Adipose tissue (tissue), 3 donors: ENCODE results near the gene GPLD1. TPM values are rescaled to one million over a fixed set of nuclear protein-coding genes. Genes with fewer than 3 reads are reported as not detected.
"Not testable (repeated sequence)": the region's sequence is repeated elsewhere in the genome, so short reads cannot be mapped to it uniquely, and the experiment has no call there.

Experiments used
- H3K27ac ChIP-seq: one replicate; pipeline ENCODE4 v1.5.1; 2013; ENCODE audit warnings: low read depth, low read length
- WGBS, 3 donors: extraction: QIAGEN DNeasy Blood & Tissue Kit; methylation state at CpG; one replicate each; pipeline ENCODE4 v1.1.7; 2013; 5-methylcytosine and 5-hydroxymethylcytosine counted together
- polyA plus RNA-seq, 3 donors: library from polyadenylated mRNA; stranded (reverse); fragments of 200-250 nt; gene quantifications; one replicate each; pipeline ENCODE4 v1.2.3, GENCODE V29; 2013
- donor health status: healthy with polysubstance abuse.
- donor health status: Bipolar disorder and iron deficiency.
- donor health status: healthy.

GPLD1 gene
- polyA plus RNA-seq, 3 donors, result 0.52 to 1.7 (median 0.67) TPM

DNA sequence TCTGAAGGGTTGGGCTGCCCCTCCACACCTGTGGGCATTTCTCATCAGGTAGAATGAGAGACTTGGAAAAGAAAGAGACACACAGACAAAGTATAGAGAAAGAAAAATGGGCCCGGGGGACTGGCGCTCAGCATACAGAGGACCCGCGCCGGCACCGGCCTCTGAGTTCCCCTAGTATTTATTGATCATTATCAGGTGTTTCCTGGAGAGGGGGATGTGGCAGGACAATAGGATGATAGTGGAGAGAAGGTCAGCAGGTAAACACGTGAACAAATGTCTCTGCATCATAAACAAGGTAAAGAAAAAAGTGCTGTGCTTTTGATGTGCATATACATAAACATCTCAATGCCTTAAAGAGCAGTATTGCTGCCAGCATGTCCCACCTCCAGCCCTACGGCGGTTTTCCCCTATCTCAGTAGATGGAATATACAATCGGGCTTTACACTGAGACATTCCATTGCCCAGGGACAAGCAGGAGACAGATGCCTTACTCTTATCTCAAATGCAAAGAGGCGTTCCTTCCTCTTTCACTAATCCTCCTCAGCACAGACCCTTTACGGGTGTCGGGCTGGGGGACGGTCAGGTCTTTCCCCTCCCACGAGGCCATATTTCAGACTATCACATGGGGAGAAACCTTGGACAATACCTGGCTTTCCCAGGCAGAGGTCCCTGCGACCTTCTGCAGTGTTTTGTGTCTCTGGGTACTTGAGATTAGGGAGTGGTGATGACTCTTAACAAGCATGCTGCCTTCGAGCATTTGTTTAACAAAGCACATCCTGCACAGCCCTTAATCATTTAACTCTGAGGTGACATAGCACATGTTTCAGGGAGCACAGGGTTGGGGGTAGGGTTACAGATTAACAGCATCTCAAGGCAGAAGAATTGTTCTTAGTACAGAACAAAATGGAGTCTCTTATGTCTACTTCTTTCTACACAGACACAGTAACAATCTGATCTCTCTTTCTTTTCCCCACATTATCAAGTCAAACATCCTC lies 89.0 kb downstream of the GPLD1 start:
- WGBS, 3 donors, result 18 to 30% (median 19%) methylated on average over 17 of the region's 17 CpGs
- not testable (repeated sequence) for H3K27ac ChIP-seq

DNA sequence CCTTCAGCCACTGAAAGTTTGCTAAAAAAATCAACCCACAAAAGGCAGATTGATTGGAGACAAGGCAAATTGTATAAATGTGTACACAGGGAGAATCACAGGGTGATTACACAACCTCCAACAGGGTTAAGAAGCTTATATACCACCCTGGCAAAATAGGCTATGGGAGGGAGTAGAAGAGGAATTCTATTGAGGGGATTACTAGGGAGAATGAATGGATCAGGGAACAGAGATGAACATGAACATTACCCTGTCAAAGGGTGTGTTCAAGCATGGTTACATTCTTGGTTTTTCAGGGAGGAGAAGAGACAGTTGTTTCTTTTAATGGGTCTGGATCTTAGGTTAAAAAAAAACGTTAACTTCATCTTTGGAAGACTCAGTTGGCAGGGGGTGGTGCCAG lies 91.7 kb downstream of the GPLD1 start:
- H3K27ac ChIP-seq, result no peak overlapping the region
- WGBS, 3 donors, result 44 to 70% (median 67%) methylated on average over 1 of the region's 1 CpG

DNA sequence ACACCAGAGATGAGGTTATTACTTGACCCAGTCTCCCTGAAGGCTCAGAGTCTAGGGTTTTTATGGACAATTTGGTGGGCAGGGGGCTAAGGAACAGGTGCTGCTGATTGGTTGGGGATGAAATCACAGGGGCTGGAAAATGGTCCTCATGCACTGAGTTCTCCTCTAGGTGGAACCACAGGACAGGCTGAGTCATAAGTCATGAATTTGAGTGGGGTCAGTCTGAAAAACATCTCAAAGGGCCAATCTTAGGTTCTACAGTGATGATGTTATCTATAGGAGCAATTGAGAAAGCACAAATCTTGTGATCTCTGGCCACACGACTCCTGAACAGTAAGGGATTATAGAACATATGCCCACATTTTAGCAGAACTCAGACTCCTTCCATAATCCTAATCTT lies 92.6 kb downstream of the GPLD1 start:
- 81 to 91% (median 82%) methylated on average over 1 of the region's 1 CpG for WGBS, 3 donors

DNA sequence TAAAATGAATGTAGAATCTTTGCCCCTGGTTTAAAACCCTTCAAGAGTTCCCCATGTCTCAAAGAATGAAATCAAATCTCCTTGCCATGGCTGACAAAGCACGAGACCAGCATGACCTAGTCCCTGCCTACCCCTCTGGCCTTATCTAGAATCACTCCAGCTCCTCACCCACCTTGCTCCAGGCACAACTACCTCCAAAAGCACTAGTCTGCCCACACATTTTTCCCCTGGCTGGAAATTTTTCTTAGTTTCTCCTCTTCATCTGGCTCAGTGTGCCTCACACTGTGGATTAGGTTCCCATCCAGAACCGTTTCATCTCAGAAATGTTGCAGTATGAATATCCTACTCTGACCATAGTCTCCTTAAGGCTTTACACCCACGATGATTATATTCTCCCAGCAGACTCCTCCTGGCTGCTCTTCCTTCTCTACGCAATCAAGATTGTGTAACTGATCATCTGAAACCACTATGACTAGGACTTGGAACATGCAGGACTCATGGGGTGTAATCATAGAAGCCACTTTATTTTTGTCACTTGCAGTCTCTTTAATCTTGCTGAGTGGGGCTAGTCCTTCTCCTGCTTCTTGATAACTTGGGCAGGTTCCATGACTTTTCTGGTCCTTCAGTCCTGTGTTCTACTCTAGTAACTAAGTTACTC lies 94.5 kb downstream of the GPLD1 start:
- 48 to 83% (median 53%) methylated on average over 4 of the region's 4 CpGs for WGBS, 3 donors
- H3K27ac ChIP-seq, result no peak overlapping the region

More for the DNA sequence above, 92.6 kb downstream of the GPLD1 start:
- H3K27ac ChIP-seq, result no peak overlapping the region

DNA sequence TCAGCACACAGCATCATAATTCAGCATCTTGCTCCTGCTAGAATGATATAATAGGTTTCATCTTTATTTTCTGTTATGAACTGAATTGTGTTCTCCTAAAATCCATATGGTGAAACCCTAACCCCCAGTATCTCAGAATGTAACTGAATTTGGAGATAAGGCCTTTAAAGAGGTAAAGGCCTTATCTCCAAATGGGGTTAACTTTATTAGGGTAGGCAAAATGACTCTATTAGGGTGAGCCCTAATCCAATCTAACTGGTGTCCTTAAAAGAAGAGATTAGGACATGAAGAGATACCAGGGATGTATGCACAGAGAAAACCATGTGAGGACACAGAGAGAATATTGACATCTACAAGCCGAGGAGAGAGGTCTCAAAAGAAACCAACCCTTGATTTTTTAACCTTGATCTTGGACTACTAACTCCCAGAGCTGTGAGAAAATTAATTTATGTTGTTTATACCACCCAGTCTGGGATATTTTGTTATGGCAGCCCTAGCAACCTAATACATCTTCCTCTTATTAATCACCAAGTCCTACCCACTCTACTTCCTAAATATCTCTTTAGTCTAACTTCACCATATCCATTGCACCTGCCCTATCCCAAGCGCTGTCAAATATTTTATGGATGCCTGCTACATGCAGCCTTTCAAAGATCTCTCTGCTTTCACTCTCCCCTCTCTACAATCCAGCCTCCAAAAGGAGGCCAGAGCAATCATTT lies 95.2 kb downstream of the GPLD1 start:
- no peak overlapping the region for H3K27ac ChIP-seq

DNA sequence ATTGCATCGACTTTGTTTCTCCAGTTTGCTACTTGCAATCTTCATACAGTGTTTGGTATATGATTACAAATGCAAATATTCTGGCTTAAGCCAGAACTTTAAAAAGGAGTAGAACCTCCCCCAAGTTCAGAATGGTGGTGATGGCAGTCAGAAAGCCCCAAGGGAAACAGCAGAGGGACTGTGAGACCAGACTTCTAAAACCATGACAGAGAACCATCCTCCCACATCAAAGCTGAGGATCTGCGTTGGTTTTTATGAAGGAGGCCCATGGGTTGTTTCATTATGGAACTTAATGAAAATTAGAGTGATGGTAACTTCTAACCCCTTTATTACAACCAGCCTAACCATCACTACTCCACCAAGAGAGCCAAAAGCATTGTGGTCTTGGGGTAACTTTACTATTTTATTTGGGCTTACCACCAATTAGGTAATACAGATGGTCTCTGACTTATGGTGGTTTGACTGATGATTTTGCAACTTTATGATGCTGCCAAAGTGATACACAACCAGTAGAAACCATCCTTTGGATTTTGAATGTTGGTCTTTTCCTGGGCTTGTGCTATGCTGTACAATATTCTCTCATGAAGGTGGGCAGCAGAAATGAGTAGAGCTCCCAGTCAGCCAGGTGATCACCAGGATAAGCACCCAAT lies 97.5 kb downstream of the GPLD1 start:
- 83 to 85% (median 83%) methylated on average over 2 of the region's 2 CpGs for WGBS, 3 donors
- H3K27ac ChIP-seq, result no peak overlapping the region

More for the DNA sequence above, 95.2 kb downstream of the GPLD1 start:
- WGBS, 3 donors, result 89 to 94% (median 91%) methylated on average over 2 of the region's 2 CpGs

DNA sequence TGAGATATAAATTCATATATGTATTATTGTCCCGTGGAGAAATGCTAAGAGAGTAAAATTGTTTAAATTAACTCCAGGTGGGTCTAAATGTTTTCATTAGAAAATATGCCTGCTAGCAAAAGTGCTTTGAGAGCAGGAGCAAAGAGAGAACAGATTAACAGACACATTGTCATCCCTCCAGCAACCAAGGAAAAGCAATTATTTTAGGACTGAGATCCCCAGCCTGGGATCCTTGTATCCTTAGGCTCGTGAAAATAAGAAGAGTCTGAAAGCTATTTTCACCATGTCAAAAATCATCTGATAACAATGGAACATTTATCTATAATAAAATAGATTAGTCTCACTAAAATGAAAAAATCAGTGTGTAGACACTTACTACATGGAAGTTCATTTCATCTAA lies 98.2 kb downstream of the GPLD1 start:
- WGBS, 3 donors, result 55 to 66% (median 64%) methylated on average over 2 of the region's 2 CpGs
- no peak overlapping the region for H3K27ac ChIP-seq

DNA sequence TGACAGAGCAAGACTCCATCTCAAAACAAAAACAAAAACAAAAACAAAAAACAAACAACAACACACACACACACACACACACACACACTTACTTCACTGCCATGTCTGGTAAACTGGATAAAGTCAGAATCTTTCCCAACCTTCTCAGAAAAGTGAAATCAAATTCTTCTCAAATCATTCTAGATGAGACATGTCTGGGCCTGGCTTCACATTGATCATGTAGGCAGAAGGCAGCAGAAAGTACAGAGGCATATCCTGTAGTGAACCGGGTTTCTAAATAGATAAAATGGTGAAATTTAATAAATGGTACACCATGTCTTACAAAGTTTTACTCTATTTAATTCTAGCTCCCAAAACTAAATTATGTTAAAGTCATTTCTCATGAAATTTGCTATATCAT lies 101.6 kb downstream of the GPLD1 start:
- 85 to 95% (median 94%) methylated on average over 1 of the region's 1 CpG for WGBS, 3 donors
- H3K27ac ChIP-seq, result no peak overlapping the region

DNA sequence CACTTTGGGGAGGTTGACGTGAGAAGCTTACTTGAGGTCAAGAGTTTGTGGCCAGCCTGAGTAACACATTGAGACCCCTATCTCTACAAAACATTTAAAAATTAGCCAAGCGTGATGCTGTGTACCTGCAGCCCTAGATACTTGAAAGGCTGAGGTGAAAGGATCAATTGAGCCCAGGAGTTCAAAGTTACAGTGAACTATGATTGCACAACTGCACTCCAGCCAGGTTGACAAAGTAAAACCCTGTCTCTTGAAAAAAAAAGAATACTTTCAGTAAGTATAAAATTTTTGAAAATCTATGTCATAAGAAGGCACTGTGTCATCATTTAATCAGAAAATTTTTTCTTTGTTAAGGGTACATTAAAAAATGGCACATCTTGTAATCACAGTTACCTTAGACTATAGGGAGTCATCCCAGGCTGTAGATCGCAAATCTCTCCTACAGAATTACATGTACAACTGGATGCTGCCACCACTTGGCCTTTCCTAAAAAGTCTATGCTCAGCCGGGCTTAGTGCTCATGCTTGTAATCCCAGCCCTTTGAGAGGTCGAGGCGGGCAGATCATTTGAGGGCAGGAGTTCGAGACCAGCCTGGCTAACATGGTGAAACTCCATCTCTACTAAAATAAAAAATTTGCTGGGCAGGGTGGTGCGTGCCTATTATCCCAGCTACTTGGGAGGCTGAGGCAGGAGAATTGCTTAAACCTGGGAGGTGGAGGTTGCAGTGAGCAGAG lies 103.7 kb downstream of the GPLD1 start:
- H3K27ac ChIP-seq, result no peak overlapping the region
- 52 to 78% (median 73%) methylated on average over 8 of the region's 8 CpGs for WGBS, 3 donors

DNA sequence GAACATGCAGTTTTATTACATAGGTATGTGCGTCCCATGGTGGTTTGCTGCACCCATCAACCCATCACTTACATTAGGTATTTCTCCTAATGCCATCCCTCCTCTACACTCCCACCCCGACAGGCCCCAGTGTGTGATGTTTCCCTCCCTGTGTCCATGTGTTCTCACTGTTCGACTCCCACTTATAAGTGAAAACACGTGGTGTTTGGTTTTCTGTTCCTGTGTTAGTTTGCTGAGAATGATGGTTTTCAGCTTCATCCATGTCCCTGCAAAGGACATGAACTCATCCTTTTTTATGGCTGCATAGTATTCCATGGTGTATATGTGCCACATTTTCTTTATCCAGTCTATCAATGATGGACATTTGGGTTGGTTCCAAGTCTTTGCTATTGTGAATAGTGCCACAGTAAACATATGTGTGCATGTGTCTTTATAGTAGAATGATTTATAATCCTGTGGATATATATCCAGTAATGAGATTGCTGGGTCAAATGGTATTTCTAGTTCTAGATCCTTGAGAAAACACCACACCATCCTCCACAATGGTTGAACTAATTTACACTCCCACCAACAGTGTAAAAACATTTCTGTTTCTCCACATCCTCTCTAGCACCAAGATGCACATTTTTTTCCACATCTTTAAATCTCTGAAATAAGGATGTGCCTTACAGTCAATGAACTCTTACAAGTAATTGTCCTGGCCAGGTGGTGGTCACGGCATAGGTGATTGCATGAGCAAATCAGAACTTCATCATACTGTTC lies 104.8 kb downstream of the GPLD1 start:
- not testable (repeated sequence) for H3K27ac ChIP-seq
- 82 to 92% (median 89%) methylated on average over 5 of the region's 5 CpGs for WGBS, 3 donors

DNA sequence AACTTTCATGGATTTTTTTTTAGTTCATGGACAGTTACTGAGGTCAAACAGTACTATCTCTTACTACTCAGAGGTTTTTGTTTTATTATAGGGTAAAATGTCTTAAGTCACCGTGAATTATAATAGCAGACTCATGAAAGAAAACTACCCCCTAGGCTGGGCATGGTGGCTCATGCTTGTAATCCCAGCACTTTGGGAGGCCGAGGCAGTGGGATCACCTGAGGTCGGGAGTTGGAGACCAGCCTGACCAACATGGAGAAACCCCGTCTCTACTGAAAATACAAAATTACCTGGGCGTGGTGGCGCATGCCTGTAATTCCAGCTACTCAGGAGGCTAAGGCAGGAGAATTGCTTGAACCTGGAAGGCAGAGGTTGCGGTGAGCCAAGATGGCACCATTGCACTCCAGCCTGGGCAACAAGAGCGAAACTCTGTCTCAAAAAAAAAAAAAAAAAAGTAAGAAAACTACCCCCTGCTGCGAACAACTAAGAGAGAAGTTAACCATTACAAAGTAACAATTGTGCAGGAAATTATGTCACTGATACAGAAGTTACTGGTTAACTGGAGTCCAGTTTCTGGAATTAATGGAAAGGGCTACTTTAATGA lies 106.4 kb downstream of the GPLD1 start:
- 80 to 94% (median 92%) methylated on average over 8 to 9 of the region's 9 CpGs for WGBS, 3 donors
- H3K27ac ChIP-seq, result not testable (repeated sequence)

DNA sequence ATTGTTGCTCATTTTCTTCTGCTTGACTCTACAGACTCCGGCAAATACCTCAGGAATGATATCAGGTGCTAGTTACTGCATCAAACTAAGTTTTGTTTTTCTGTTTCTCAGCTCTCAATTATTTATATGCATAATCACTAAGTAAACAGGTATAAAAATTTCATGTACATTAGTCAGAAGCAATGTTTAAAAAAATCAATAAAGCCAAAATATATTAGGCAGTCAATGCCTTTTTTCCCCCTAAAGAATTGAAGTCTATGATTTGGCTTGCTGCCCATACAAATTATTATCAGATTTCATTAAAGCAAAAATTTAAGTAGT lies 107.2 kb downstream of the GPLD1 start:
- no peak overlapping the region for H3K27ac ChIP-seq
- WGBS, 3 donors, result 68 to 96% (median 92%) methylated on average over 1 of the region's 1 CpG

DNA sequence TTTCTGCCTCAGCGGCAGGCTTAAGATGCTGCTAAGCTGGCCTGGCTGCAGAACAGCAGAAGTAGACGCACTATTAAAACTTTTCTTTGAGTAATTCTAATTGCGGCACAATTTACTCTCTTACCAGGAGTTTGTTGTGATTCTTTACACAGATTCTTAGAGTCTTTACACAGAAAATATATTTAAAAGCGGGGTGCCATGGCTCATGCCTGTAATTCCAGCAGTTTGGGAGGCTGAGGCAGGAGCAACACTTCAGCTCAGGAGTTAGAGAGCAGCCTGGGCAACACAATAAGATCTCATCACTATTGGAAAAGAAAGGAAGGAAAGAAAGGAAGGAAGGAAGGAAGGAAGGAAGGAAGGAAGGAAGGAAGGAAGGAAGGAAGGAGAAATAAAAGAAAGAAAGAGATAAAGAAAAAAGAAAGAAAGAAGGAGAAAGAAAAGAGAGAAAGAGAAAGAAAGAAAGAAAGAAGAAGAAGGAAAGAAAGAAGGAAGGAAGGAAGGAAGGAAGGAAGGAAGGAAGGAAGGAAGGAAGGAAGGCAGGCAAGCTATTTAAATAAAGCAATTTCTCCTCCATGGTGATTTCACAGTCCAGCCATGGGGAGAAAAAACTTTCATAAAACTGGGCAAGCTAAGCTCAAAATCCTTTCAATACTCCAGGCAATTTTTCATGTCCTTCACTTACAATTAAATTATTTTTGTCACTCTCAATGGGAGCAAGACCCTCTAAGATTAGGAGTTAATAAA lies 107.7 kb downstream of the GPLD1 start:
- WGBS, 3 donors, result 93 to 97% (median 95%) methylated on average over 4 of the region's 4 CpGs
- no peak overlapping the region for H3K27ac ChIP-seq

DNA sequence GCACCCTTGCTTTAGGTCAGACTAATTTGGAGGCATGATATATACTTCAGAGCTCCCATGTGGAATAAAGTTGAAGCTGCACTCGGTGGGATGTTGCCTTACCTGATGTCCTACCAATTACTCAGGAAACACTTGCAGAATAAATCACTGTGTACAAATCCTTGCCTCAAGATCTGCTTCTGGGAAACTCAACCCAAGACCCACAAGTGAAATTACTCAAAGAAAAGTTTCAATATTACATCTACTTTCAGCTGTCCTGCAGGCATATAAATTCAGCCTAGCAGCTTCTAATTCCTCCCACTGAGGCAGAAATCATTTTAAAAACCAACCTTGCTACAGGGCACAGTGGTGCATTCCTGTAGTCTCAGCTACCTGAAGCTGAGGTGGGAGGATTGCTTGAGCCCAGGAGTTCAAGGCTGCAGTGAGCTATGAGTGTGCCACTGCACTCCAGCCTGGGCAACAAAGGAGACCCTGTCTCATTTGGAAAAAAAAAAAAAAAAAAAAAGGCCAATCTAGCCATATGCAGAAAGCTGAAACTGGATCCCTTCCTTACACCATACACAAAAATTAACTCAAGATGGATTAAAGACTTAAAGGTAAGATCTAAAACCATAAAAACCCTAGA lies 110.8 kb downstream of the GPLD1 start:
- H3K27ac ChIP-seq, result no peak overlapping the region
- WGBS, 3 donors, result 68 to 80% (median 69%) methylated on average over 1 of the region's 1 CpG
